Kidney tubule cell (primary cell): Measurements from ENCODE around the gene CCDC187.

Source experiments
- DNase-seq: peaks from one replicate; pipeline ENCODE4 v3.0.0-alpha.2; 2018; ENCODE audit warnings: low spot score

Gene CCDC187

GRCh38 chr9:136252846-136253245, 51.0 kb downstream of the CCDC187 start:
- no peak for DNase-seq

GRCh38 chr9:136252281-136252680, 51.6 kb downstream of the CCDC187 start:
- no peak for DNase-seq

- no peak for DNase-seq
Observed at GRCh38 chr9:136251264-136252115, 52.4 kb downstream of the CCDC187 start.

GRCh38 chr9:136250676-136251075, 53.2 kb downstream of the CCDC187 start:
- DNase-seq: no peak

- no peak for DNase-seq
Observed at GRCh38 chr9:136249877-136250559, 53.9 kb downstream of the CCDC187 start.

GRCh38 chr9:136248951-136249876, 54.7 kb downstream of the CCDC187 start:
- DNase-seq: no peak

GRCh38 chr9:136247947-136248637, 55.8 kb downstream of the CCDC187 start:
- no peak for DNase-seq

GRCh38 chr9:136247551-136247916, 56.4 kb downstream of the CCDC187 start:
- no peak for DNase-seq

- no peak for DNase-seq
Observed at GRCh38 chr9:136246849-136247550, 56.9 kb downstream of the CCDC187 start.

- DNase-seq: peak; percentile 76
Observed at GRCh38 chr9:136245219-136246150, 58.4 kb downstream of the CCDC187 start, which contains the start of gene QSOX2. QSOX2 (minus strand) TSS chr9:136245812; CDS start chr9:136245803, 9 bp downstream.

GRCh38 chr9:136244969-136245218, 59.0 kb downstream of the CCDC187 start:
- no peak for DNase-seq

- peak; percentile 46 for DNase-seq
Observed at GRCh38 chr9:136244122-136244968, 59.5 kb downstream of the CCDC187 start.

- DNase-seq: no peak
Observed at GRCh38 chr9:136243631-136244030, 60.3 kb downstream of the CCDC187 start.

- no peak for DNase-seq
Observed at GRCh38 chr9:136242918-136243525, 60.9 kb downstream of the CCDC187 start.

- no peak for DNase-seq
Observed at GRCh38 chr9:136242248-136242647, 61.6 kb downstream of the CCDC187 start.

GRCh38 chr9:136241542-136241941, 62.4 kb downstream of the CCDC187 start:
- DNase-seq: no peak

GRCh38 chr9:136240941-136241340, 63.0 kb downstream of the CCDC187 start:
- no peak for DNase-seq

GRCh38 chr9:136239983-136240330, 63.9 kb downstream of the CCDC187 start:
- no peak for DNase-seq
